ENCODE data around the gene DHRS1.

DHRS1 gene

GRCh38 chr14:24308342-24309124 is 9.0 kb upstream of the DHRS1 start:
- DNase-seq, result no peak

- no peak for DNase-seq
Observed at GRCh38 chr14:24307575-24308341, 8.2 kb upstream of the DHRS1 start, which contains the start of gene CIDEB. Gene CIDEB, minus strand, starts transcription at chr14:24307977. Its CDS starts 119 bp downstream, at chr14:24307858.

GRCh38 chr14:24307156-24307574 is 7.6 kb upstream of the DHRS1 start:
- no peak for DNase-seq

GRCh38 chr14:24304019-24304387 is 4.4 kb upstream of the DHRS1 start:
- DNase-seq, result no peak

- DNase-seq, result no peak
Observed at GRCh38 chr14:24300326-24300980, 873 bp upstream of the DHRS1 start.

- no peak for DNase-seq
Observed at GRCh38 chr14:24298892-24299254, 707 bp downstream of the DHRS1 start.

- DNase-seq, result no peak
Observed at GRCh38 chr14:24297190-24297964, 2.2 kb downstream of the DHRS1 start.

- DNase-seq, result peak; percentile 74
Observed at GRCh38 chr14:24296341-24297157, 3.0 kb downstream of the DHRS1 start.

GRCh38 chr14:24293525-24293924 is 6.1 kb downstream of the DHRS1 start:
- no peak for DNase-seq

- DNase-seq, result no peak
Observed at GRCh38 chr14:24292118-24292807, 7.3 kb downstream of the DHRS1 start.

GRCh38 chr14:24291446-24292117 is 8.0 kb downstream of the DHRS1 start:
- DNase-seq, result no peak

- DNase-seq, result no peak
Observed at GRCh38 chr14:24290746-24291145, 8.8 kb downstream of the DHRS1 start.

- DNase-seq, result no peak
Observed at GRCh38 chr14:24289649-24290280, 9.8 kb downstream of the DHRS1 start.

GRCh38 chr14:24286996-24287395 is 12.6 kb downstream of the DHRS1 start:
- DNase-seq, result no peak

GRCh38 chr14:24285351-24285750 is 14.2 kb downstream of the DHRS1 start:
- no peak for DNase-seq

GRCh38 chr14:24284501-24285035 is 15.0 kb downstream of the DHRS1 start:
- DNase-seq, result no peak

GRCh38 chr14:24283796-24284460 is 15.7 kb downstream of the DHRS1 start:
- DNase-seq, result no peak

GRCh38 chr14:24282736-24283135 is 16.8 kb downstream of the DHRS1 start:
- DNase-seq, result no peak

- no peak for DNase-seq
Observed at GRCh38 chr14:24281636-24282035, 17.9 kb downstream of the DHRS1 start.

Measured in right forelimb (tissue), 1 donor.